Neural progenitor cell (in vitro differentiated cells): ENCODE results near the gene DROSHA. TPM values are rescaled to one million over a fixed set of nuclear protein-coding genes. Genes with fewer than 3 reads are reported as not detected.

Experiments used
- DNase-seq: peaks from one replicate; pipeline ENCODE4 v3.0.0-alpha.2; 2016; ENCODE audit warnings: low spot score
- H2AFZ ChIP-seq: fragments of 200-600 bp; sonication (generic); replicated peaks from 2 replicates; pipeline ENCODE4 v1.6.1; 2016; ENCODE audit warnings: antibody characterized with exemption
- H3F3A ChIP-seq: fragments of 200-600 bp; sonication (generic); 2 replicates; pipeline ENCODE4 v1.6.1; 2016; ENCODE audit warnings: antibody characterized with exemption, low read depth
- H3K27ac ChIP-seq: fragments of 200-600 bp; sonication (generic); 2 replicates; pipeline ENCODE4 v1.5.1; 2016; ENCODE audit warnings: mild to moderate bottlenecking
- H3K27me3 ChIP-seq: fragments of 200-600 bp; sonication (generic); 2 replicates; pipeline ENCODE4 v1.6.1; 2016; ENCODE audit warnings: mild to moderate bottlenecking, moderate library complexity
- H3K36me3 ChIP-seq: fragments of 200-600 bp; sonication (generic); 2 replicates; pipeline ENCODE4 v1.5.1; 2016
- H3K4me1 ChIP-seq: fragments of 200-600 bp; sonication (generic); 2 replicates; pipeline ENCODE4 v1.6.1; 2016; ENCODE audit warnings: mixed run types
- H3K4me2 ChIP-seq: fragments of 200-600 bp; sonication (generic); 2 replicates; pipeline ENCODE4 v1.6.1; 2016
- H3K4me3 ChIP-seq: fragments of 200-600 bp; sonication (generic); 2 replicates; pipeline ENCODE4 v1.5.1; 2016
- H3K79me2 ChIP-seq: fragments of 200-600 bp; sonication (generic); 2 replicates; pipeline ENCODE4 v1.6.1; 2016; ENCODE audit warnings: low read depth
- H3K9ac ChIP-seq: fragments of 200-600 bp; sonication (generic); 2 replicates; pipeline ENCODE4 v1.6.1; 2016
- H3K9me3 ChIP-seq: fragments of 200-600 bp; sonication (generic); 2 replicates; pipeline ENCODE4 v1.5.1; 2016; ENCODE audit warnings: low read depth
- H4K20me1 ChIP-seq: fragments of 200-600 bp; sonication (generic); 2 replicates; pipeline ENCODE4 v1.6.1; 2016; ENCODE audit warnings: low read depth
- H3K27ac Mint-ChIP-seq: 3 replicates; pipeline ENCODE4 v1.8.0; 2021; ENCODE audit warnings: mixed read lengths
- H3K27me3 Mint-ChIP-seq: 2 replicates; pipeline ENCODE4 v1.8.0; 2022; ENCODE audit warnings: low read depth, mild to moderate bottlenecking, inconsistent platforms, moderate library complexity, mixed read lengths; ENCODE audit not compliant: insufficient read depth
- H3K36me3 Mint-ChIP-seq: 3 replicates; pipeline ENCODE4 v1.8.0; 2021; ENCODE audit warnings: mixed read lengths
- H3K4me1 Mint-ChIP-seq: 3 replicates; pipeline ENCODE4 v1.8.0; 2021; ENCODE audit warnings: mixed read lengths
- H3K4me3 Mint-ChIP-seq: 3 replicates; pipeline ENCODE4 v1.8.0; 2021; ENCODE audit warnings: mild to moderate bottlenecking, moderate library complexity, mixed read lengths
- H3K9me3 Mint-ChIP-seq: 3 replicates; pipeline ENCODE4 v1.8.0; 2020; ENCODE audit warnings: mixed read lengths
- EZH2 ChIP-seq: fragments of 200-600 bp; sonication (generic); IDR thresholded peaks from 2 replicates; pipeline ENCODE4 v1.6.1; 2017; ENCODE audit warnings: antibody characterized with exemption, mild to moderate bottlenecking, moderate library complexity
- EZH2phosphoT487 ChIP-seq: fragments of 200-600 bp; sonication (generic); IDR thresholded peaks from 2 replicates; pipeline ENCODE4 v1.6.1; 2017; ENCODE audit warnings: antibody characterized with exemption
- total RNA-seq: library from RNA; depleted of rRNA; stranded (reverse); fragments of >200 nt; gene quantifications from 2 replicates; pipeline ENCODE4 v1.2.3, GENCODE V29; 2015; ENCODE audit warnings: low replicate concordance
- TF ChIP-seq, protein P1 (sequence below): fragments of 200-600 bp; sonication (generic); IDR thresholded peaks from 2 replicates; pipeline ENCODE4 v1.5.1; 2017; ENCODE audit warnings: antibody characterized with exemption, mild to moderate bottlenecking

The DROSHA gene
- total RNA-seq, 1 donor from 2014 or later, result 80.3 TPM

DNA sequence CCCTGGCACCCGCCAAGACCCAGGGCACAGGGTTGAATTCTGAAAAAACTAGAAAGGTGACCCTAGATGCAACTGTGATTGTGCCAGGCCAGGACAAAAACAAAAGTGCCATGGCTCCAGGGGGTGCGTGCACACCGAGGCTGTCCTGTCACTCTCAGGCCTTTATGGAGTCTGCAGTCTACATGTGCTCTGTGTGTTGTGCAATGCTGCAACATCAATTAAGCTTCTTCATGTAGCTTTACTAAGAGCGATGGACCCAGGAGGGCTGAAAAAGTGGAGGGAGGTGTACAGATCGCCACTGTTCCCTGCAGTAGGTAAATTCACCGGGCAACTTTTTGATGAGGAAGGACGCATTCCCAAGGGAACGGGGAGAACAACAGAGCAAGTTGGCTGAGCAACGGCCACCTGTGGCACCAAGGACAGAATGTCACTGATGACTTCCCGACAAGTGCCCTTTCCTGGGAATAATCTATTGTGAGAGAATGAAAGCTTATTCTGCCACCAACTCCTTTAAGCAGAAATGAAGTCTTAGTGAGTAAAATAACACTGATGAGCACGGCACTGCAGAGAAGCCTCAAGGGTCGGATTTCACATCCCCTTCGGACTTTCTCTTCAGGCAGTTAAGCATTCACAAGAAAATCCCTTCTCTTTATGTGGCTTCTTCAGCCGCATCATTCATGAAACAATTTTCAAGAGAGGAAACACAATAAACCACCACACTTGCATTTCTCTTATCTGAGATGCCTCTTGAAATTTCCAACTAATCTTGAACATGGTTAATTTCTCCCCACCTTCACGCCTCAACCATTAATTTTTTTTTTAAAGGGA lies 149.6 kb downstream of the DROSHA start:
- H3K79me2 ChIP-seq, result no peaks in the 10 kb centered on the region
- TF ChIP-seq, protein P1, sequence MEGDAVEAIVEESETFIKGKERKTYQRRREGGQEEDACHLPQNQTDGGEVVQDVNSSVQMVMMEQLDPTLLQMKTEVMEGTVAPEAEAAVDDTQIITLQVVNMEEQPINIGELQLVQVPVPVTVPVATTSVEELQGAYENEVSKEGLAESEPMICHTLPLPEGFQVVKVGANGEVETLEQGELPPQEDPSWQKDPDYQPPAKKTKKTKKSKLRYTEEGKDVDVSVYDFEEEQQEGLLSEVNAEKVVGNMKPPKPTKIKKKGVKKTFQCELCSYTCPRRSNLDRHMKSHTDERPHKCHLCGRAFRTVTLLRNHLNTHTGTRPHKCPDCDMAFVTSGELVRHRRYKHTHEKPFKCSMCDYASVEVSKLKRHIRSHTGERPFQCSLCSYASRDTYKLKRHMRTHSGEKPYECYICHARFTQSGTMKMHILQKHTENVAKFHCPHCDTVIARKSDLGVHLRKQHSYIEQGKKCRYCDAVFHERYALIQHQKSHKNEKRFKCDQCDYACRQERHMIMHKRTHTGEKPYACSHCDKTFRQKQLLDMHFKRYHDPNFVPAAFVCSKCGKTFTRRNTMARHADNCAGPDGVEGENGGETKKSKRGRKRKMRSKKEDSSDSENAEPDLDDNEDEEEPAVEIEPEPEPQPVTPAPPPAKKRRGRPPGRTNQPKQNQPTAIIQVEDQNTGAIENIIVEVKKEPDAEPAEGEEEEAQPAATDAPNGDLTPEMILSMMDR, result no peak
- TF ChIP-seq EZH2phosphoT487, result no peak
- TF ChIP-seq EZH2, result no peak
- peak overlapping the region; percentile 68 for H3K4me2 ChIP-seq
- Mint-ChIP-seq H3K4me1 (peaks cover 48% of the 10 kb centered on the region), H3K9me3 (peaks cover 3% of the 10 kb centered on the region), H3K4me3 (no peak overlapping the region), H3K27me3 (peaks cover 12% of the 10 kb centered on the region), H3K27ac (peak overlapping the region; percentile 94), H3K36me3 (peaks cover 2% of the 10 kb centered on the region)
- H3K27me3 ChIP-seq, result no peaks in the 10 kb centered on the region
- H3K9me3 ChIP-seq, result no peaks in the 10 kb centered on the region
- H4K20me1 ChIP-seq, result no peaks in the 10 kb centered on the region
- H3K27ac ChIP-seq, result peak overlapping the region; percentile 78
- peaks cover 29% of the 10 kb centered on the region for H3F3A ChIP-seq
- H3K36me3 ChIP-seq, result no peaks in the 10 kb centered on the region
- H3K9ac ChIP-seq, result no peak overlapping the region
- peak; percentile 68 for DNase-seq
- H2AFZ ChIP-seq, result no peak overlapping the region
- peaks cover 32% of the 10 kb centered on the region for H3K4me1 ChIP-seq
- H3K4me3 ChIP-seq, result peak overlapping the region; percentile 12

DNA sequence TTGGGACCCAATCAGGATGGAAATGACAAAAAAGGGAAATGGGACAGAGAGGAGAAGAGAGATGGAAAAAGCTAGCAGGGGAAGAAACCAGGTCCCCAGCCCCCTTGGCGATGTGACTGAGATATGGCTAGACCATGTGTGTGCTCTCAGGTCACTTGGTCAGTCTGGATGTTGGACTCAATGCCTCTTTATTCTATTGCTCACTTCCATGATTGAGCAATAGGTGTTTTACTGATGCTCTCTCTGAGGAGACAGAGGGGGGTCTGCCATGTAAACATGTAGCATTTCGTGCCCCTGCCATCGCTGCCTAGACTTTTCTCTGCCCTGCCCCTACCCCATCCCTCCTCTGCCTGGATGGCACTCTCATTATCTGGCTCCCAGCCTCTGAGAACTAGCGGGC lies 150.6 kb downstream of the DROSHA start:
- DNase-seq, result no peak
- Histone ChIP-seq H3K9me3 (no peaks in the 10 kb centered on the region), H3K27me3 (no peaks in the 10 kb centered on the region), H3K9ac (no peak overlapping the region), H3K4me2 (peak overlapping the region; percentile 68), H3F3A (peaks cover 29% of the 10 kb centered on the region), H3K79me2 (no peaks in the 10 kb centered on the region), H4K20me1 (no peaks in the 10 kb centered on the region), H3K4me1 (peaks cover 32% of the 10 kb centered on the region), H3K27ac (peak overlapping the region; percentile 78), H3K36me3 (no peaks in the 10 kb centered on the region), H3K4me3 (no peak overlapping the region), H2AFZ (no peak overlapping the region)
- TF ChIP-seq, protein P1, result no peak
- H3K9me3 Mint-ChIP-seq, result peaks cover 3% of the 10 kb centered on the region
- peaks cover 48% of the 10 kb centered on the region for H3K4me1 Mint-ChIP-seq
- no peak overlapping the region for H3K4me3 Mint-ChIP-seq
- peaks cover 2% of the 10 kb centered on the region for H3K36me3 Mint-ChIP-seq
- peak overlapping the region; percentile 46 for H3K27ac Mint-ChIP-seq
- peaks cover 12% of the 10 kb centered on the region for H3K27me3 Mint-ChIP-seq

DNA sequence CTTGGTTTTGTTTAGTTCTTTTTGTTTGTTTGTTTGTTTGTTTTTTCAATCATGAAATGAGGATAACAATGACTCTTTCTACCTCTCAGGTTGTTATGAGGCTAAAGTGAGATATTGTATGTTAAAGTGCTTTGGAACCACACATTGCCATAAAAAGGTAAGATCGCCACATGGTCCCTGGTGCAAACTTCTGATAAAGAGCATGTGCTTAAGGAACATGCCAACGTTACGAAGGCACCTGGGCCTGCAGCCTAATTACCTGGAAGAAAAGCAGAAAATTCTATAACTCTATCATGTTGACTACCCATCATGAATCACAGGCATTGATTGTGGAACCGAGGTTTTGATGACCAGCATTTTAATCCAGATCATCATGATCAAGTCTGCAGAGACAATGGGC lies 151.8 kb downstream of the DROSHA start:
- Histone ChIP-seq H3K9me3 (no peaks in the 10 kb centered on the region), H3F3A (peaks cover 29% of the 10 kb centered on the region), H2AFZ (no peak overlapping the region), H3K79me2 (no peaks in the 10 kb centered on the region), H3K27me3 (no peaks in the 10 kb centered on the region), H4K20me1 (no peaks in the 10 kb centered on the region), H3K9ac (no peak overlapping the region), H3K36me3 (no peaks in the 10 kb centered on the region), H3K27ac (no peak overlapping the region), H3K4me2 (no peak overlapping the region), H3K4me1 (peaks cover 32% of the 10 kb centered on the region), H3K4me3 (no peak overlapping the region)
- Mint-ChIP-seq H3K36me3 (peaks cover 2% of the 10 kb centered on the region), H3K4me1 (peaks cover 48% of the 10 kb centered on the region), H3K27me3 (peaks cover 10% of the 10 kb centered on the region), H3K27ac (no peak overlapping the region), H3K9me3 (no peaks in the 10 kb centered on the region), H3K4me3 (no peak overlapping the region)
- DNase-seq, result no peak
- no peak for TF ChIP-seq EZH2phosphoT487

DNA sequence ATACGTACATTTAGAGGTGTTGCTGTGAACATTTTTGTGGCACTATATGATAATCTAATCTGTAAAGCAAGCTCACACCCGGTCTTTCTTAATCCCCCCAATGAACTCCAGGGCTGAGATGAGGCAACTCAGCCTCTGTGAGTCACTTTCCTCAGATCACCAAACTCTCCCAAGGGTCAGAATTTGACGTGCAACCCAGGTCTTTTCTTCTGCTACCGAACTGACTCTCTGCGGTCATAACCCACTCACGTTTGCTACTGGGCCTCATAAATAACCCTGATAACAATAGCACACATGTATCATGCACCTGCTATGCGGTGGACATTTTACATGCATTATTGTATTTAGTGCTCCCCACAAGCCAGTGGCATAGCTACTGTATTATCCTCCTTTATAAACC lies 153.1 kb downstream of the DROSHA start:
- Histone ChIP-seq H3K9me3 (no peaks in the 10 kb centered on the region), H3K4me1 (peaks cover 28% of the 10 kb centered on the region), H3K27ac (no peak overlapping the region), H3K27me3 (no peaks in the 10 kb centered on the region), H3F3A (peaks cover 27% of the 10 kb centered on the region), H4K20me1 (no peaks in the 10 kb centered on the region), H2AFZ (no peak overlapping the region), H3K36me3 (no peaks in the 10 kb centered on the region), H3K79me2 (no peaks in the 10 kb centered on the region), H3K4me3 (no peak overlapping the region), H3K4me2 (no peak overlapping the region), H3K9ac (no peak overlapping the region)
- Mint-ChIP-seq H3K36me3 (no peaks in the 10 kb centered on the region), H3K4me3 (no peak overlapping the region), H3K9me3 (no peaks in the 10 kb centered on the region), H3K27me3 (peaks cover 2% of the 10 kb centered on the region), H3K4me1 (peaks cover 43% of the 10 kb centered on the region), H3K27ac (no peak overlapping the region)
- no peak for DNase-seq
- TF ChIP-seq, protein P1, result no peak
- TF ChIP-seq EZH2phosphoT487 (no peak), EZH2 (no peak)
